ENCODE data around the gene FAM210B. TPM values are rescaled to one million over a fixed set of nuclear protein-coding genes. Genes with fewer than 3 reads are reported as not detected.

FAM210B gene
- total and polyA plus RNA-seq, 7 donors = 21.0 to 68.5 (median 42.8) TPM

DNA sequence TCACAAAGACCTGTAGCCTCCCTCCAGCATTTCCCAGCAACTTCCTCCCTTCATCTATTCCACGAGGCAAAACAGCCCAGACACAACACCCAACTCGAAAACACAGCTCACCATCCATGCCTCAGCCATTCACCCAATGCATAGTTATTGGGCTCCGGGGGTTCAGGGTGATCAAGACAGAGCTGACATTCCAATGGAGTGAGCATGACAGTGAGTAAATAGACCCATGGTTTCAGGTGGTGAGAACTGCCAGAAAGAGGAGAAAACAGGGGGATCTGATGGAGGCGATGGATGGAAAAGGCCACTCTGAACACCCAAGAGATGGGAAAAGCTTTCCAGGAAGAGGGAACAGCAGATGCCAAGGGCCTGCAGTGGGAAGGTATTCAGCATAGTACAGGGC is 59.1 kb downstream of the FAM210B start:
- TF ChIP-seq CTCF (IDR thresholded peaks at IDR 0.05) = no peak
- H3K27ac ChIP-seq = no peak overlapping the region
- H3K4me1 ChIP-seq = no peaks in the 10 kb centered on the region
- H3K36me3 ChIP-seq (ENCODE audit: insufficient read depth in 1 of 2, low read depth in 1 of 2) = peaks cover 0 to 4% of the 10 kb centered on the region in 2 donors
- H3K9me3 ChIP-seq = no peaks in the 10 kb centered on the region
- intact Hi-C loops (cut with DNase I) = no loop called here
- no peak for ATAC-seq
- no peak for DNase-seq
- no peak overlapping the region for H3K4me3 ChIP-seq
- WGBS, 3 donors = 83 to 90% (median 87%) methylated on average over 4 of the region's 4 CpGs
- H3K27me3 ChIP-seq (ENCODE audit: insufficient read depth in 3 of 3, low read length in 2 of 3) = no peaks in the 10 kb centered on the region

Other genes with a start within 250 kb of the FAM210B start
- not detected for gene MC3R, start 110.2 kb upstream of the FAM210B start, total RNA-seq
- gene MC3R, start 110.2 kb upstream of the FAM210B start, polyA plus RNA-seq = not detected
- 10 to 100 TPM in 1 of 4 donors, 1 to 10 TPM in 3; 2.9 to 13.4 (median 3.3) TPM for gene AURKA, start 33.2 kb downstream of the FAM210B start, total RNA-seq
- gene AURKA, start 33.2 kb downstream of the FAM210B start, polyA plus RNA-seq = 10 to 100 TPM in 2 of 3 donors, 1 to 10 TPM in 1; 7.5 to 20.3 (median 14.3) TPM
- 10 to 100 TPM; 15.5 to 20.3 (median 16.7) TPM for gene CSTF1, start 33.7 kb downstream of the FAM210B start, total RNA-seq
- gene CSTF1, start 33.7 kb downstream of the FAM210B start, polyA plus RNA-seq = 10 to 100 TPM in 2 of 3 donors, 1 to 10 TPM in 1; 10.0 to 19.9 (median 12.1) TPM
- under 1 TPM; 0.29 to 0.73 (median 0.35) TPM for gene CASS4, start 53.3 kb downstream of the FAM210B start, total RNA-seq
- gene CASS4, start 53.3 kb downstream of the FAM210B start, polyA plus RNA-seq = under 1 TPM; 0.08 to 0.39 (median 0.14) TPM
- gene RTF2, start 109.7 kb downstream of the FAM210B start, total RNA-seq = 10 to 100 TPM; 89.0 to 93.0 (median 90.5) TPM
- gene RTF2, start 109.7 kb downstream of the FAM210B start, polyA plus RNA-seq = 100 to 1,000 TPM in 1 of 3 donors, 10 to 100 TPM in 2; 95.6 to 128 (median 99.9) TPM
- gene FAM209A, start 165.8 kb downstream of the FAM210B start, total RNA-seq = under 1 TPM in 1 of 4 donors, not detected in 3; 0.23 TPM
- under 1 TPM in 2 of 3 donors, not detected in 1; 0.08 to 0.38 TPM for gene FAM209A, start 165.8 kb downstream of the FAM210B start, polyA plus RNA-seq
- 1 to 10 TPM in 1 of 4 donors, under 1 TPM in 2, not detected in 1; 0.58 to 1.3 (median 0.66) TPM for gene FAM209B, start 174.3 kb downstream of the FAM210B start, total RNA-seq
- under 1 TPM; 0.14 to 0.79 (median 0.41) TPM for gene FAM209B, start 174.3 kb downstream of the FAM210B start, polyA plus RNA-seq

All from psoas muscle (tissue), 8 donors.